Endothelial cell of umbilical vein (primary cell): ENCODE data around the gene PPM1N.

Source experiments
- EZH2 ChIP-seq: IDR thresholded peaks from 2 replicates; pipeline ENCODE4 v1.6.1; 2012; ENCODE audit warnings: borderline replicate concordance, low read depth, mild to moderate bottlenecking, moderate library complexity, low read length, inconsistent platforms; ENCODE audit not compliant: severe bottlenecking
- GATA2 ChIP-seq: IDR thresholded peaks from 2 replicates; pipeline ENCODE4 v1.7.0; 2011; ENCODE audit warnings: low read depth, mild to moderate bottlenecking, moderate library complexity, mixed read lengths, low read length; ENCODE audit not compliant: insufficient read length, insufficient read depth
- POLR2AphosphoS5 ChIP-seq: IDR thresholded peaks from 2 replicates; pipeline ENCODE4 v1.6.1; 2012; ENCODE audit warnings: low read depth, mild to moderate bottlenecking, control low read depth, low read length, moderate library complexity; ENCODE audit not compliant: insufficient read depth
- TF ChIP-seq, protein P1 (sequence below), 2 donors: IDR thresholded peaks; 1 replicate in 1 of 2; 2 replicates in 1 of 2; pipeline ENCODE4 v1.5.1; 2011; ENCODE audit warnings: low read length in 2 of 2, mild to moderate bottlenecking in 2 of 2, moderate library complexity in 2 of 2, control low read depth in 1 of 2, inconsistent platforms in 1 of 2, low read depth in 1 of 2; ENCODE audit not compliant: insufficient read depth in 1 of 2; ENCODE audit errors: extremely low read depth in 1 of 2
- TF ChIP-seq, protein P2 (sequence below): IDR thresholded peaks from 2 replicates; pipeline ENCODE4 v1.6.1; 2011; ENCODE audit not compliant: insufficient read depth, insufficient read length

DNA sequence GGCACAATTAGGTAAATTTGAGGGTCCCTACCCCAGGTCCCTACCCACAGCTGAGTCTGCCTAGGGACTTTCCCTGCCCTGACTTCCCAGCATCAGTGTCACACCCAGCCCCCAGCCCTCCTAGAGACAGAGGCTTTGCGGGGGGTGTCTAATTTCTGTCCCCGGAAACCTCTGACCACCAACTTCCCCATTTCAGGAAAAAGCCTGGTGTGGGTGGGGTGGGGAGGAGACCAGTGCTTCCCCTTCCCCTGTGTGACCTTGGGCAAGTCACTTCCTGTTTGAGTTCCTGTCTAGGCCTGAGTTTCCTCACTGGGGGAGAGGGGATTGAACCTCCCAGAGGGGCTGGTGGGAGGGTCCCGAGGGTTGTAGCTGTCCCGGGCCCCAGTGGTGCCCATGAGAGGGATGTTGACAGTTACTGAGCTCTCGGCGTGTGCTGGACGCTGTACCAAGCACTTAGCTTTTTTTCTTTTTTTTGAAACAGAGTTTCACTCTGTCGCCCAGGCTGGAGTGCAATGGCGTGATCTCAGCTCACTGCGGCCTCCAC lies 16.9 kb downstream of the PPM1N start:
- TF ChIP-seq, protein P1, sequence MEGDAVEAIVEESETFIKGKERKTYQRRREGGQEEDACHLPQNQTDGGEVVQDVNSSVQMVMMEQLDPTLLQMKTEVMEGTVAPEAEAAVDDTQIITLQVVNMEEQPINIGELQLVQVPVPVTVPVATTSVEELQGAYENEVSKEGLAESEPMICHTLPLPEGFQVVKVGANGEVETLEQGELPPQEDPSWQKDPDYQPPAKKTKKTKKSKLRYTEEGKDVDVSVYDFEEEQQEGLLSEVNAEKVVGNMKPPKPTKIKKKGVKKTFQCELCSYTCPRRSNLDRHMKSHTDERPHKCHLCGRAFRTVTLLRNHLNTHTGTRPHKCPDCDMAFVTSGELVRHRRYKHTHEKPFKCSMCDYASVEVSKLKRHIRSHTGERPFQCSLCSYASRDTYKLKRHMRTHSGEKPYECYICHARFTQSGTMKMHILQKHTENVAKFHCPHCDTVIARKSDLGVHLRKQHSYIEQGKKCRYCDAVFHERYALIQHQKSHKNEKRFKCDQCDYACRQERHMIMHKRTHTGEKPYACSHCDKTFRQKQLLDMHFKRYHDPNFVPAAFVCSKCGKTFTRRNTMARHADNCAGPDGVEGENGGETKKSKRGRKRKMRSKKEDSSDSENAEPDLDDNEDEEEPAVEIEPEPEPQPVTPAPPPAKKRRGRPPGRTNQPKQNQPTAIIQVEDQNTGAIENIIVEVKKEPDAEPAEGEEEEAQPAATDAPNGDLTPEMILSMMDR (IDR thresholded peaks at IDR 0.05; ENCODE audit: extremely low read depth in 1 of 2, insufficient read depth in 1 of 2, low read depth in 1 of 2, low read length in 2 of 2) = no peak
- TF ChIP-seq GATA2 (no peak), EZH2 (no peak), POLR2AphosphoS5 (no peak)
- TF ChIP-seq, protein P2, sequence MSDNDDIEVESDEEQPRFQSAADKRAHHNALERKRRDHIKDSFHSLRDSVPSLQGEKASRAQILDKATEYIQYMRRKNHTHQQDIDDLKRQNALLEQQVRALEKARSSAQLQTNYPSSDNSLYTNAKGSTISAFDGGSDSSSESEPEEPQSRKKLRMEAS = no peak
